Progenitor cell of endocrine pancreas (in vitro differentiated cells): ENCODE data around the gene ZNF662. TPM values are rescaled to one million over a fixed set of nuclear protein-coding genes. Genes with fewer than 3 reads are reported as not detected.

ENCODE experiments used
- DNase-seq: peaks from one replicate; pipeline ENCODE4 v3.0.0; 2021; ENCODE audit warnings: low spot score; ENCODE audit not compliant: unreplicated experiment
- H3K27ac Mint-ChIP-seq: 2 replicates; pipeline ENCODE4 v1.8.0; 2021; ENCODE audit warnings: mild to moderate bottlenecking, moderate library complexity, mixed read lengths
- H3K27me3 Mint-ChIP-seq: 2 replicates; pipeline ENCODE4 v1.8.0; 2021; ENCODE audit warnings: mixed read lengths
- H3K36me3 Mint-ChIP-seq: 2 replicates; pipeline ENCODE4 v1.8.0; 2022; ENCODE audit warnings: mixed read lengths; ENCODE audit not compliant: insufficient read depth
- H3K4me1 Mint-ChIP-seq: 2 replicates; pipeline ENCODE4 v1.8.0; 2021; ENCODE audit warnings: low read depth, mixed read lengths
- H3K4me3 Mint-ChIP-seq: 2 replicates; pipeline ENCODE4 v1.8.0; 2021; ENCODE audit warnings: low read depth, mild to moderate bottlenecking, moderate library complexity, mixed read lengths
- H3K9me3 Mint-ChIP-seq: 2 replicates; pipeline ENCODE4 v1.8.0; 2021; ENCODE audit warnings: low read depth, mixed read lengths
- total RNA-seq: library from RNA; stranded (reverse); gene quantifications from 2 replicates; pipeline ENCODE4 v1.2.1, GENCODE V29; 2021
- TF ChIP-seq, protein P1 (sequence below): fragments of 200-600 bp; sonication (generic); IDR thresholded peaks from one replicate; pipeline ENCODE4 v1.5.0; 2021; ENCODE audit warnings: antibody characterized with exemption, mild to moderate bottlenecking; ENCODE audit not compliant: unreplicated experiment

The ZNF662 gene
- total RNA-seq, 1 donor from 2014 or later: 0.65 TPM

DNA sequence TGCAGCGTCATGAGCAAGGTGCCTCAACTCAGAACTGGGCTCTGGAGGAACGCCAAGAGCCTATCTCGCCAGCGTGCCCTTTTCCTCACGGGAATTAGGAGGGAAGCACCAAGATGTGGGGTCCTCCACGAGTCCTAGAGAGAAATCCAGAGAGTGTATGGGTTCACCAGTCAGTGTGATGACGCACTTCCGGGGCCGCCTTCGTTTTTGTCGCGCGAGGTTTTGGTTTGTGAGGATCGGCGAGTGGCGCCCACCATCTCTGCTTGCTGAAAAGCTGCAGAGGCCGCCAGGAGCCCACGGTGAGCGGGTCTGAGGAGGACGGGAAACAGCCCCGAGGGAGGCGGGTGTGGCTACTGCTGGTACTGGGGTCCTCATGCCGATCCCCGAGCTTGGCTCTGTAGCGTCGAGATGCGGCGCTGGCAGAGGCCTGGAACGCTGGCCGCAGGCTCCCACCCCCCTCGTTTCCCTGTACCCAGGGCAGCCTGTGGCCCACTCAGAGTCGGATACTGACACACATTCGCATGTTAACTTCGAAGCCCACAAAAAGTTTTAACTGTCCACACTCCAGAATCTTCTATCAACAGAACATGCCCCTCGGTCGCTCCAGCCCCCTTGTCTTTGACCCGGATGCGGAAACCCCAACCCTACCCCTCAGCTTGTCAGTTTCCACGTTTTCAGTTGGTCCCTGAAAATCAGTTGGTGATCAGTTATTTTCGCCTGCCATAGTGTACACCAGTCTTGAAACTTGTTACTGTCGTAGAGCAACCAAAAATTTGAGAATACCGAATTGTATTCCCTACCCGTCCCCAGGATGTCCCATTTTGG is 30.4 kb downstream of the ZNF662 start:
- TF ChIP-seq, protein P1, sequence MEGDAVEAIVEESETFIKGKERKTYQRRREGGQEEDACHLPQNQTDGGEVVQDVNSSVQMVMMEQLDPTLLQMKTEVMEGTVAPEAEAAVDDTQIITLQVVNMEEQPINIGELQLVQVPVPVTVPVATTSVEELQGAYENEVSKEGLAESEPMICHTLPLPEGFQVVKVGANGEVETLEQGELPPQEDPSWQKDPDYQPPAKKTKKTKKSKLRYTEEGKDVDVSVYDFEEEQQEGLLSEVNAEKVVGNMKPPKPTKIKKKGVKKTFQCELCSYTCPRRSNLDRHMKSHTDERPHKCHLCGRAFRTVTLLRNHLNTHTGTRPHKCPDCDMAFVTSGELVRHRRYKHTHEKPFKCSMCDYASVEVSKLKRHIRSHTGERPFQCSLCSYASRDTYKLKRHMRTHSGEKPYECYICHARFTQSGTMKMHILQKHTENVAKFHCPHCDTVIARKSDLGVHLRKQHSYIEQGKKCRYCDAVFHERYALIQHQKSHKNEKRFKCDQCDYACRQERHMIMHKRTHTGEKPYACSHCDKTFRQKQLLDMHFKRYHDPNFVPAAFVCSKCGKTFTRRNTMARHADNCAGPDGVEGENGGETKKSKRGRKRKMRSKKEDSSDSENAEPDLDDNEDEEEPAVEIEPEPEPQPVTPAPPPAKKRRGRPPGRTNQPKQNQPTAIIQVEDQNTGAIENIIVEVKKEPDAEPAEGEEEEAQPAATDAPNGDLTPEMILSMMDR: no peak
- no peak overlapping the region for H3K27ac Mint-ChIP-seq
- H3K27me3 Mint-ChIP-seq: peaks cover 3% of the 10 kb centered on the region
- no peaks in the 10 kb centered on the region for H3K9me3 Mint-ChIP-seq
- no peaks in the 10 kb centered on the region for H3K36me3 Mint-ChIP-seq
- no peaks in the 10 kb centered on the region for H3K4me1 Mint-ChIP-seq
- no peak overlapping the region for H3K4me3 Mint-ChIP-seq
- no peak for DNase-seq

DNA sequence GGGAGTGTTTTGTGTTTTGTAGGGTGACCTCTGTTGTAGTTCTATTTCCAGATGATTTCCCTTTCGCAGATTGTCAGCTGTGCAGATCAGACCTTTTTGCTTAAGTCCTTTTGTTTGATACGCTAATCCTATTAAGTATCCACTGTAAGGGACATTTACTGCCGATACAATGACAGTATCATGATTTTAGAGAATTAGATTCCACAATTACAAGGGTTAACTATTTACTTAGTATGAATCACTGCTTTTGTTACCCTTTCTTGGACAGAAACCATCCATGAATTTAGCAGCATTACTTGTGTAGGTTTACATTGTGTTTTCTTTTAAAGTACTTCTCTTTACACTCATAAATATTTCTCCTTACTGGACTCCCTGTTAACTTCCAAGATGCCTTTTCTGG is 31.4 kb downstream of the ZNF662 start:
- H3K36me3 Mint-ChIP-seq: no peaks in the 10 kb centered on the region
- no peak overlapping the region for H3K27ac Mint-ChIP-seq
- H3K4me1 Mint-ChIP-seq: no peaks in the 10 kb centered on the region
- no peak overlapping the region for H3K4me3 Mint-ChIP-seq
- TF ChIP-seq, protein P1: no peak
- peaks cover 3% of the 10 kb centered on the region for H3K27me3 Mint-ChIP-seq
- no peaks in the 10 kb centered on the region for H3K9me3 Mint-ChIP-seq
- no peak for DNase-seq

DNA sequence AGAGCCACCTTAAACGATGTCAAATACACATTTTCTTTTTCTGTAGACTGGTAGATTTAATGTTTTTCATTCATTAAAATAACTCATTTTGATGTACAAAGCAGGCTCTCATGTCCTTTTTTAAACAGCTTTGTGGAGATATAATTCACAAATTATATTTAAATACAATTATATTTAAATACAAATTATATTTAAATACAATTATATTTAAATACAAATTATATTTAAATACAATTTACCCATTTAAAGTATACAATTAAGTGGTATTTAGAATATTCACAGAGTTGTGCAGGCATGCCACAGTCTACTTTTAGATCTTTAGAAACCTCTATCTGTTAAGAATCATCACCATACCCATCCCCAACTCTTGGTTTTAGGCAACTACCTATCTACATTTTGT is 36.8 kb downstream of the ZNF662 start:
- Mint-ChIP-seq H3K36me3 (no peaks in the 10 kb centered on the region), H3K4me1 (no peaks in the 10 kb centered on the region), H3K9me3 (no peaks in the 10 kb centered on the region), H3K27me3 (peaks cover 6% of the 10 kb centered on the region), H3K27ac (no peak overlapping the region), H3K4me3 (no peak overlapping the region)
- TF ChIP-seq, protein P1: no peak
- DNase-seq: no peak

DNA sequence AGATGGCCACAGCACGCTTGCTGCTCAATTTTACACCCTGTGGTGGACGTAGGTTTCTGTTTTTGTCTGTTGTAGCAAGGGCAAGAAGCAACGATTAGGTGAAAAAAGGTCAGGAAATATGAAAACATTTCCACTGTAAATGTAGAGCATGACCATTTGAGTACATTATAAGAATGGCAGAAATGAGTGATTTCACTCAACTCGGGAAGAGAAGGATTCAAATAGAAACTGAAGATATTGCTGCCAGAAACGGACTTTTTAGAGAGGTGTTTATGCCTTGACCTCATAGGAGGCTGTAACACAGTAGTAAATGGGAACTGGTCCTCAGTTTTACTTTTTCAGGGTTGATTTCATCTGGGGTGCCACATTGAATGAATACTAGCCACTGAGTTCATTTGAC is 40.1 kb downstream of the ZNF662 start:
- Mint-ChIP-seq H3K4me1 (no peaks in the 10 kb centered on the region), H3K36me3 (no peaks in the 10 kb centered on the region), H3K27ac (no peak overlapping the region), H3K9me3 (no peaks in the 10 kb centered on the region), H3K4me3 (no peak overlapping the region), H3K27me3 (peaks cover 6% of the 10 kb centered on the region)
- DNase-seq: no peak
- TF ChIP-seq, protein P1: no peak

DNA sequence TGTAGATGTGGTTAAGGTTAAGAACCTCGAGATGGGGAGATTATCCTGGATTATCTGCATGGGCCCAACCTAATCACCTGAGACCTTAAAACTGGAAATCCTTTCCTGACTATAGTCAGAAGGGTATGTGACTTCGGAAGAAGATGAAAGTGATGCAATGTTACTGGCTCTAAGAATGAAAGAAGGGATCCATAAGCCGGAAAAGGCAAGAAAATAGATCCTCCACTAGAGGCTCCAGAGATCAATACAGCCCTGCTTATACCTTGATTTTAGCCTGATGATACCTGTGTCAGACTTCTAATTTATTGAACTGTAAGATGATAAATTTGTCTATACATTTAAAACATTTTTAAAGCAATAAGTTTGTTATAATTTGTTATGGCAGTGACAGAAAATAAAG is 51.6 kb downstream of the ZNF662 start:
- Mint-ChIP-seq H3K27me3 (peaks cover 6% of the 10 kb centered on the region), H3K4me1 (no peaks in the 10 kb centered on the region), H3K9me3 (no peaks in the 10 kb centered on the region), H3K4me3 (no peak overlapping the region), H3K27ac (no peak overlapping the region), H3K36me3 (no peaks in the 10 kb centered on the region)
- DNase-seq: no peak
- TF ChIP-seq, protein P1: peak; percentile 36
